Natural killer cell treated with Interleukin-12 subunit alpha and Interleukin-12 subunit beta and Interleukin-15 and Interleukin-18, amount 100 ng/mL, for 72 hours (primary cell): ENCODE data around the gene ST8SIA5. TPM values are rescaled to one million over a fixed set of nuclear protein-coding genes. Genes with fewer than 3 reads are reported as not detected.
A peak's percentile ranks its signal among the peaks of the same experiment; 100 is the strongest.

Experiments
- ATAC-seq, 2 donors: fragments of 150-1000 bp; cut with Tn5 transposase in 1 of 2; sonication (Bioruptor Pico), chemical (Tn5 transposase) in 1 of 2; 2 replicates each; pipeline ENCODE4 v1.10.0; 2021
- DNase-seq: peaks from one replicate; pipeline ENCODE4 v3.0.0; 2022; ENCODE audit warnings: low spot score
- H3K27ac Mint-ChIP-seq, 2 donors: 1 replicate in 1 of 2; 2 replicates in 1 of 2; pipeline ENCODE4 v1.8.0; 2022; ENCODE audit warnings: mixed read lengths in 2 of 2, mild to moderate bottlenecking in 1 of 2, moderate library complexity in 1 of 2
- H3K27me3 Mint-ChIP-seq, 2 donors: 1 replicate in 1 of 2; 2 replicates in 1 of 2; pipeline ENCODE4 v1.8.0; 2022; ENCODE audit warnings: mixed read lengths in 2 of 2
- H3K36me3 Mint-ChIP-seq: one replicate; pipeline ENCODE4 v1.8.0; 2022; ENCODE audit warnings: mixed read lengths
- H3K4me1 Mint-ChIP-seq, 2 donors: 1 replicate in 1 of 2; 2 replicates in 1 of 2; pipeline ENCODE4 v1.8.0; 2022; ENCODE audit warnings: low read depth in 2 of 2, mixed read lengths in 2 of 2, mild to moderate bottlenecking in 1 of 2
- H3K4me3 Mint-ChIP-seq: one replicate; pipeline ENCODE4 v1.8.0; 2022; ENCODE audit warnings: mixed read lengths
- H3K9me3 Mint-ChIP-seq: 2 replicates; pipeline ENCODE4 v1.8.0; 2022; ENCODE audit warnings: mixed read lengths
- total RNA-seq, 2 donors: library from RNA; stranded (reverse); gene quantifications; one replicate each; pipeline ENCODE4 v1.2.3, GENCODE V29; 2022

The ST8SIA5 gene
- total RNA-seq, 2 donors from 2014 or later = 0.17 to 1.0 TPM

GRCh38 chr18:46732201-46732600, 24.7 kb downstream of the ST8SIA5 start:
- Mint-ChIP-seq H3K27me3 (peaks cover 5 to 9% of the 10 kb centered on the region in 2 donors), H3K4me1 (no peaks in the 10 kb centered on the region), H3K9me3 (peaks cover 2% of the 10 kb centered on the region), H3K4me3 (no peak overlapping the region), H3K36me3 (peaks cover 6% of the 10 kb centered on the region), H3K27ac (no peak overlapping the region)
- ATAC-seq (no peak), DNase-seq (no peak)

- Mint-ChIP-seq H3K4me1 (no peaks in the 10 kb centered on the region), H3K27me3 (peaks cover 3 to 4% of the 10 kb centered on the region in 2 donors), H3K27ac (no peak overlapping the region), H3K36me3 (peaks cover 6% of the 10 kb centered on the region), H3K4me3 (no peak overlapping the region), H3K9me3 (peaks cover 2% of the 10 kb centered on the region)
- no peak for ATAC-seq
- no peak for DNase-seq
Observed at GRCh38 chr18:46731316-46731715, 25.5 kb downstream of the ST8SIA5 start.

- Mint-ChIP-seq H3K27me3 (no peaks in the 10 kb centered on the region), H3K9me3 (peaks cover 2% of the 10 kb centered on the region), H3K4me3 (no peak overlapping the region), H3K4me1 (no peaks in the 10 kb centered on the region), H3K36me3 (peaks cover 6% of the 10 kb centered on the region), H3K27ac (no peak overlapping the region)
- no peak for ATAC-seq
- DNase-seq = no peak
Observed at GRCh38 chr18:46728219-46728930, 28.5 kb downstream of the ST8SIA5 start.

- Mint-ChIP-seq H3K27me3 (peaks cover 0 to 2% of the 10 kb centered on the region in 2 donors), H3K27ac (no peak overlapping the region), H3K36me3 (peaks cover 6% of the 10 kb centered on the region), H3K4me3 (no peak overlapping the region), H3K4me1 (no peaks in the 10 kb centered on the region), H3K9me3 (peaks cover 2% of the 10 kb centered on the region)
- no peak for ATAC-seq
- DNase-seq = no peak
Observed at GRCh38 chr18:46727177-46727576, 29.7 kb downstream of the ST8SIA5 start.

- H3K4me3 Mint-ChIP-seq = no peak overlapping the region
- no peak for DNase-seq
- H3K27ac Mint-ChIP-seq = no peak overlapping the region
- H3K27me3 Mint-ChIP-seq = peaks cover 6% of the 10 kb centered on the region in 2 donors
- peaks cover 2% of the 10 kb centered on the region for H3K9me3 Mint-ChIP-seq
- H3K36me3 Mint-ChIP-seq = peaks cover 6% of the 10 kb centered on the region
- ATAC-seq = no peak
- no peaks in the 10 kb centered on the region for H3K4me1 Mint-ChIP-seq
Observed at GRCh38 chr18:46725310-46725709, 31.5 kb downstream of the ST8SIA5 start.

- no peak for DNase-seq
- Mint-ChIP-seq H3K36me3 (no peaks in the 10 kb centered on the region), H3K27me3 (peaks cover 14 to 16% of the 10 kb centered on the region in 2 donors), H3K27ac (no peak overlapping the region), H3K9me3 (no peaks in the 10 kb centered on the region), H3K4me1 (no peaks in the 10 kb centered on the region), H3K4me3 (no peak overlapping the region)
- ATAC-seq = no peak
Observed at GRCh38 chr18:46723856-46724415, 32.9 kb downstream of the ST8SIA5 start.

- Mint-ChIP-seq H3K9me3 (no peaks in the 10 kb centered on the region), H3K27me3 (peaks cover 24 to 30% of the 10 kb centered on the region in 2 donors), H3K36me3 (no peaks in the 10 kb centered on the region), H3K4me3 (no peak overlapping the region), H3K27ac (no peak overlapping the region), H3K4me1 (peaks cover 0 to 4% of the 10 kb centered on the region in 2 donors)
- DNase-seq = no peak
- no peak for ATAC-seq
Observed at GRCh38 chr18:46722051-46722450, 34.8 kb downstream of the ST8SIA5 start.

- Mint-ChIP-seq H3K27me3 (peaks cover 26 to 35% of the 10 kb centered on the region in 2 donors), H3K36me3 (no peaks in the 10 kb centered on the region), H3K4me1 (peaks cover 0 to 4% of the 10 kb centered on the region in 2 donors), H3K9me3 (no peaks in the 10 kb centered on the region), H3K27ac (no peak overlapping the region), H3K4me3 (no peak overlapping the region)
- no peak for DNase-seq
- ATAC-seq = no peak
Observed at GRCh38 chr18:46721331-46721730, 35.5 kb downstream of the ST8SIA5 start.

- H3K9me3 Mint-ChIP-seq = no peaks in the 10 kb centered on the region
- H3K27ac Mint-ChIP-seq = no peak overlapping the region
- no peaks in the 10 kb centered on the region for H3K36me3 Mint-ChIP-seq
- no peak overlapping the region for H3K4me3 Mint-ChIP-seq
- ATAC-seq (no peak), DNase-seq (no peak)
- peaks cover 26 to 36% of the 10 kb centered on the region in 2 donors for H3K27me3 Mint-ChIP-seq
- peaks cover 0 to 4% of the 10 kb centered on the region in 2 donors for H3K4me1 Mint-ChIP-seq
Observed at GRCh38 chr18:46720521-46720920, 36.3 kb downstream of the ST8SIA5 start.

- DNase-seq = no peak
- no peak overlapping the region for H3K4me3 Mint-ChIP-seq
- no peaks in the 10 kb centered on the region for H3K36me3 Mint-ChIP-seq
- peaks cover 0 to 4% of the 10 kb centered on the region in 2 donors for H3K4me1 Mint-ChIP-seq
- H3K9me3 Mint-ChIP-seq = no peaks in the 10 kb centered on the region
- peaks cover 26 to 36% of the 10 kb centered on the region in 2 donors for H3K27me3 Mint-ChIP-seq
- H3K27ac Mint-ChIP-seq = no peak overlapping the region
- ATAC-seq = no peak
Observed at GRCh38 chr18:46720092-46720491, 36.8 kb downstream of the ST8SIA5 start.

- H3K9me3 Mint-ChIP-seq = no peaks in the 10 kb centered on the region
- no peak for ATAC-seq
- peaks cover 0 to 4% of the 10 kb centered on the region in 2 donors for H3K4me1 Mint-ChIP-seq
- H3K27ac Mint-ChIP-seq = no peak overlapping the region
- H3K36me3 Mint-ChIP-seq = no peaks in the 10 kb centered on the region
- H3K27me3 Mint-ChIP-seq = peaks cover 26 to 36% of the 10 kb centered on the region in 2 donors
- no peak for DNase-seq
- H3K4me3 Mint-ChIP-seq = no peak overlapping the region
Observed at GRCh38 chr18:46719388-46719787, 37.5 kb downstream of the ST8SIA5 start.

GRCh38 chr18:46718501-46719341, 38.1 kb downstream of the ST8SIA5 start:
- no peaks in the 10 kb centered on the region for H3K36me3 Mint-ChIP-seq
- peaks cover 26 to 36% of the 10 kb centered on the region in 2 donors for H3K27me3 Mint-ChIP-seq
- peaks cover 0 to 4% of the 10 kb centered on the region in 2 donors for H3K4me1 Mint-ChIP-seq
- H3K9me3 Mint-ChIP-seq = no peaks in the 10 kb centered on the region
- no peak overlapping the region for H3K27ac Mint-ChIP-seq
- no peak for ATAC-seq
- no peak overlapping the region for H3K4me3 Mint-ChIP-seq
- DNase-seq = no peak

GRCh38 chr18:46716827-46717226, 40.0 kb downstream of the ST8SIA5 start:
- DNase-seq = no peak
- peak; percentile 17 to 24 for ATAC-seq
- H3K9me3 Mint-ChIP-seq = no peaks in the 10 kb centered on the region
- H3K4me1 Mint-ChIP-seq = peaks cover 0 to 4% of the 10 kb centered on the region in 2 donors
- H3K4me3 Mint-ChIP-seq = no peak overlapping the region
- no peak overlapping the region for H3K27ac Mint-ChIP-seq
- peaks cover 24 to 35% of the 10 kb centered on the region in 2 donors for H3K27me3 Mint-ChIP-seq
- H3K36me3 Mint-ChIP-seq = no peaks in the 10 kb centered on the region

- no peak overlapping the region for H3K27ac Mint-ChIP-seq
- no peak for ATAC-seq
- H3K27me3 Mint-ChIP-seq = peaks cover 20 to 30% of the 10 kb centered on the region in 2 donors
Observed at GRCh38 chr18:46716336-46716735, 40.5 kb downstream of the ST8SIA5 start.

More at GRCh38 chr18:46716336-46716735, 40.5 kb downstream of the ST8SIA5 start:
- peaks cover 0 to 4% of the 10 kb centered on the region in 2 donors for H3K4me1 Mint-ChIP-seq
- H3K9me3 Mint-ChIP-seq = no peaks in the 10 kb centered on the region
- DNase-seq = no peak
- H3K36me3 Mint-ChIP-seq = no peaks in the 10 kb centered on the region
- no peak overlapping the region for H3K4me3 Mint-ChIP-seq
